Suppressor macrophage treated with lipopolysaccharide for 1 hour (primary cell): ENCODE data around the gene HDAC2.
"Not testable (repeated sequence)": the region's sequence is repeated elsewhere in the genome, so short reads cannot be mapped to it uniquely, and the experiment has no call there.

Experiments used
- DNase-seq, 3 donors: peaks; one replicate each; pipeline ENCODE4 v3.0.0-alpha.2; 2020 to 2022

The HDAC2 gene

DNA sequence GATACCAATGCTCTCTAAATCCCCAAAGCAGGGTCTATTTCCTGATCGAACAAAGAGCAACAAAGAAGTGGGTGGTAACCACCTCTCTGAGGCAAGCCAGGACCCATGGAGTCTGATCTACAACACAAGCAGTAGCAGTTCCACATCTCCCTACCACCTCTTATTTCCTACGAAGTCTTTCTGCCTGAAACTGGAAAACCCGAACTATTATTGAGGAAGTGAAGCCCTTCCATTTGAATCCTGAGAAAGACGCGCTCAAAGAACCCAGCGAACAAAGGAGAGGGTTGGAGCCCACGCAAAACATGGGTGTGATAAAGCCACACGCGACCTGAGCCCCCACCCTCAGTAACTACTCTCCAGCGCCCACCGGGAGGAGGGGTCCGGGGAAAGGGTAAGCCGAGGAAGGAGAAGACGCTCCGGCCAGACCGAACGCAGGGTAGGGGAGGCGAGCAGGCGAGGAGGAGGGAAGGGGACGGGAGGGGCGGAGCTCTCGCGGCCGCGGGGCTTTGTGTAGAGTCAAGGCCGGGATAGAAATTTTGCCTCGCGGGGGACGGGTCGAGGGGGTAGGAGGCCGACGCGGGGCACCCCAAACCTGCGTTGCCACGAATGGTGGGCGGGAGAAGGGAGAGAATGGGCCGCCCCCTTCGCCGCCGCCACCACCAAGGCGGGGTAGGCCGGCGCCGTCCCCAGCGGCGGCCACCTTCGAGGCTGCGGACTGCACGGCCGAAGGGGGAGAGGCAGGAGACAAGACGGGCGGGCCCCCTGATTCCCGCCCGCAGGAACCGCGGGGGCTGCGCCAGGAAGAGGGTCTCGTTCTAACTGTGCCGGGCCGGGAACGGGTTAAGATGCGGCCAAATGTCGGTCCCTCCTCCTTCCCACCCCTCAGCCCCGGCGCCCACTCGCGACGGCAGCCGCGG lies 802 bp downstream of the HDAC2 start:
- DNase-seq: peak; percentile 77 to 84 (median 82)

DNA sequence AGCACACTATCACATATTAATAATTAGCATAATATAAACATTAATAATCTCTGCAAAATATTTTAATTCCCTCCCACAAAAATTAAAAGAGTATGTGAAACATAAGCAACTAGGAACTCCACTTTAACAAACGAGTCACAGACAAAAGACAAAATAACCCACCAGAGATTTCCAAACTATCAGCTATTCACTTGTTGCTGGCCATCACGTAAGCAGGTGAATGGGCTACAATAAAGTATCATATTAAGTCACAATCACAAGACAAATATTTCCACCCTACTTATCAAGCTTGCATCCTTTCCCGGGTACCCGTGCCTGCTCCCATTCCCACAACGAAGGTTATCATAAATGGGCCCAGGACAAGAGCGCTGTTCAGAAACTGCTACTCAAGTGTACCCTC lies 2.5 kb downstream of the HDAC2 start:
- DNase-seq: no peak

DNA sequence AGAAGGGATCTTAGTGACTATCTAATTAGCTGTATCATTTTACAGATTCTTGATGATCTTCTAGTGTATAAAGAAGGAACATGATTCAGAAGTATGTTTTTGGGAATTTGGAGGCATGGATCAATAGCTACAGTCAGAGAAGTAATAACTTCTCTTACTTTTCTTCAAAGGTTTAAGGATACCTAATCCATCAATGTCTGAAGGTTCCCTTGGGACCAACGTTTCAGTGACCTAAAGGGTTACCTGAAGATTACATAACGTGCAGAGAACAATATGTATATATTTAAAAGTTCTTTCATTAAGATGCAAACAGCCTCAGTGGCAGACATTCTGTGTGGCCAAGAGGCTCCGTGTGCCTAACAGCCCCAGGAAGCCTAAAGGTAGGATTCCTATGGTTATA lies 3.2 kb downstream of the HDAC2 start:
- DNase-seq: no peak

DNA sequence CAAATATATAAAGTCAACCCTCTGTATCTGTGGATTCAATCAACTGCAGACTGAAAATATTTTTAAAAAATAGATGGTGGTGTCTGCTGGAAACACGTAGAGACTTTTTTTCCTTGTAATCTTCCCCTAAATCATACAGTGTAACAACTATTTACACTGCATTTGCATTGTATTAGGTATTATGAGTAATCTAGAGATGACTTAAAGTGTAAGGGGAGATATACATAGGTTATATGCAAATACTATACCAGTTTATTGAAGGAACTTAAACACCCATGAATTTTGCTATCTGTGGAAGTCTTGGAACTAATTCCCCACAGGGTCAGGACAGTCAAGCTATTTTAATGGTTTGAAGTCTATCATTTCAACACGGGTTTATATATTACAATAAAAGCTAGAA lies 10.2 kb downstream of the HDAC2 start:
- no peak for DNase-seq

DNA sequence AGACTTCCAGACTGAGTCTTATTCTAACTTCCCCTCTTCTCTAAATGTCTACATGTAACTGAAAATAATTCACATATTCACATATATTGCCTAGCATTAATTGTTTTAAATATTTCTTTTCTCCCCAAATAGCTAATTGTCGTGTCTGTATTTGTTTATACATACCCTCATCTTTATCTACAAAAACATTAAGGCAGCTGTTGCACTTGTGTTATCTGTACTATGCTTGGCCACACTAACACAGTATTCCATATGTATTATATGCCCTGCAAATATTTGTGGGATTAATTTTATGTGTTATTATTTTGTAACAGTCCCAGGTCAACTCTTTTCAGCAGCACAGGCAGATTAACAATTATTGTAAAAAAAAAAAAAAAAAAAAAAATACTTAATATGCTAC lies 11.7 kb downstream of the HDAC2 start:
- no peak for DNase-seq

DNA sequence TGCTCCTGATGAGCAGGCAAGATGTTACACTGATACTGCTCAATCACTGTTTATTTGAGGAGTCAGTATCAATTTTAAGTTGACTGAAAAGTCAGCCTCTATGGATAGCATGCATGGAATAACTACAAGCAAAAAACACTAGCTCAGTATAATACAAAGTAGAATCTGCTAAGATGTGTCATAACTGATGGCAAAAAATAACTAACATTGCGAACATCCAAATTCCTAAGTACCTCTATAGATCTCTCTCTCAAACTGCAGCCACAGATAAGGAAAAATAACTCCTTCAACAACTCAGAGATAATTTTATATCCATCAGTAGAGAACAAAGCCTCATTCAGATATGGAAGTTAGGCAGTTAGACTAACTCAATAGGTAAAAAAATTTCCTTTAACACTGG lies 16.3 kb downstream of the HDAC2 start:
- no peak for DNase-seq

DNA sequence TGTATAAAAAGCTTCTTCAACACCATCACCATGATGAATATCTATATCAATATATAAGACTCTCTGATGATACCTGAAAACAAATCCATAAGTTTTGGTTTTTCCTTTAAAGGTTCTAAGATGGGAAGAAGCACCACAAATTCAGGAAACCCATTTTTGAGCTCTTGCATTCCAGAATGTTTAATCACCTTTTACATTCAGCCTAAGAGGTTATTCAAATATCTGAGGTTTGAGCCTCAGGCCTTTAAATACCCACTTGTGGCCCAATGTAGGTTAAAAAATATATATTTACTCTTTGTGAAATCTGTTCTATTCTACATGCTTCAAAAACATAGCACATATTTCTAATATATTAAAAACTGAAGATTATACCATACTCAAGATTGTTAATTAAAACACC lies 17.6 kb downstream of the HDAC2 start:
- no peak for DNase-seq

DNA sequence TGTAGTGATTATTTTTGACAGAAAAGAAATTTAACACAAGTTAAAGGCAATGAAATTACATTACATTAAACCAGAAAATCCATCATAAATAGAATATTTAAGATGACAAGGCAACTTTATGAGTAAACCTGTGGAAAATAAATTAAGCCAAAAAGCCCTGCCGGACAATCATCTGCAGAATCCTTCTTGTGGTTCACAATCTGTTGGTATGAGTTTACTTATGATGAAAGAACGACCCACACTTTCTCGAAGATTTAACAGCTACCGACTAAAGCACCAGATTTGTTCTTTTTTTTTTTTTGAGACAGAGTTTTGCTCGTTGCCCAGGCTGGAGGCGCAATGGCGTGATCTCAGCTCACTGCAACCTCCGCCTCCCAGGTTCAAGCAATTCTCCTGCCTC lies 21.4 kb downstream of the HDAC2 start:
- DNase-seq: no peak

DNA sequence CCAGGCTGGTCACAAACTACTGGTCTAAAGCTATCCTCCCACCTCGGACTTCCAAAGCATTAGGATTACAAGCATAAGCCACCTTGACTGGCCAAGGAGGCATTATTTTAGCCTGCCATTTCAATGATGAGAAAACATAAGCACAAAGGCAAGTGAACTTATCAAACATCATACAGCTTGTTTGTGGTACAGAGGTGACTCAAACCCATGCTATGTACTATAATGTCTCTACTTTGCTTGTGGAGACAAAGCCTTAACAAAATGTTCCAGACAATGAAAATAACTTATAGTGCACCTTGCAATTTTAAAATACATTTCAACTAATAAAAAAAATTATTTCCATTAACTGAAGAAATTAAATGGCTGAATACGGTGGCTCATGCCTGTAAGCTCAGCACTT lies 26.2 kb downstream of the HDAC2 start:
- no peak for DNase-seq

DNA sequence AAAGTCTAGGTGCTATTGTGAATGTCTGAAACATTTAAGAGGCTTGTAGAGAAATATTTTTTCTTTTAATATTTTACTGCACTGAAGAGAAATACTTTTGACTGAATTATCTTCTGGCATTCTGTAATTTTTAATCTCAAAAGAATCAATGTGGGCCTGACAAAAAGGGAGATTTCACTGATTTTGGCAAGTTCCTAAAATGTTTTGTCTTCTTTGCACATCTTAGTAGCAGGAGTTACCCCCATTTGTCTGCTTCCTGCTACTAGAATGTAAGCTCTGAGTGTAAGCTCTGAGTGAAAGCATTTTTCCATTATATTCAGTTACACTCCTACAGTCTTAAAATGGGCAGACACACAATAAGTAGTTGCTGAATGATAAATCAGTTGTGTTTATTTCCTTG lies 31.1 kb downstream of the HDAC2 start:
- no peak for DNase-seq

DNA sequence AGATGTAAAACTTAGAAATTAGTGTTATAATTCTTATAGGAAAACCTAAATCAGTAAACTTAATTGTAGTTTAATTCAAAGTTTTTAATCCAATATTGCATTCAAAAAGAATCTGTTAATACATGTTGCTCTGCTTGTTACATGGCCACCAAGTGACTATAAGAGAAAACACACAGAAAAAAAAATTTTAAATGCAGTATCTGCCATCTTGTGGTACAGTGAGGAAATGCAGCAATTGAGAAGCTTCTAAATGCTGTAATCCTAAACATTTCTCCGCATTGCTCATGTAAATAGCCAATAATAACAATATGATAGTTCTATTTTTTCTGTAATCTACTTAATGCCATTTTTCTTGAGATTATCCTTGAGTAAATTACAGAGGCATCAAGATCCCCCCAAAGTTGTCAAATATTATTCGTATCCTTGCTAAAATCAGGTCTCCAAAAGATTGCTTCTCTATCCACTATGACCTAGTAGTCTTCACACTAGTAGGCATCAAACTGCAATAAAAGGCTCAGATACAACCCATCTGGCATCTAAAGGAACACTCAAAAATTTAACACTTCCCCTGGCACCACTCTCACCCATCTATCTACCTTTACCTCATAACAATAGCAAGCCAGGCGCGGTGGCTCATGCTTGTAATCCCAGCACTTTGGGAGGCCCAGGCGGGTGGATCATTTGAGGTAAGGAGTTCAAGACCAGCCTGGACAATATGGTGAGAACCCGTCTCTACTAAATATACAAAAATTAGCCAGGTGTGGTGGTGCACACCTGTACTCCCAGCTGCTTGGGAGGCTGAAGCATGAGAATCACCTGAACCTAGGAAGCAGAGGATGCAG lies 34.6 kb downstream of the HDAC2 start:
- peak; percentile 54 to 81 (median 74) for DNase-seq

DNA sequence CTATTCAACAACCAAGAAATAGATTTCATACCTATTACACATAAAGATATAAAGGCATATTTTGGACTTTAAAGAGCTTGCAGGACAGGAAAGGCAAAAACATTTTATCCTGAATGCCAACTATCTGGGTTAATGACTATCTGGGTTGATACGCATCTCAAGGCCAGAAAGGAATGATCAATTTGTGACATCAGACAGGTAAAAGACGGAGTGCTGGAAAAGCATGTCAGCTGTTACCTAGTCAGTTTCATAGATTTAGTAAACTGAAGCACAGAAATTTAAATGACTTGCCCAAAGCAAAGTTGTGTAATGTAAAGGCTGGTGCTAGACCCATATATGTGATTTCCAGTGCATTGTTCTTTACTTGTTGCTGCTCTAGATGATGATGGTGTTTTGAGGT lies 36.8 kb downstream of the HDAC2 start:
- no peak for DNase-seq

DNA sequence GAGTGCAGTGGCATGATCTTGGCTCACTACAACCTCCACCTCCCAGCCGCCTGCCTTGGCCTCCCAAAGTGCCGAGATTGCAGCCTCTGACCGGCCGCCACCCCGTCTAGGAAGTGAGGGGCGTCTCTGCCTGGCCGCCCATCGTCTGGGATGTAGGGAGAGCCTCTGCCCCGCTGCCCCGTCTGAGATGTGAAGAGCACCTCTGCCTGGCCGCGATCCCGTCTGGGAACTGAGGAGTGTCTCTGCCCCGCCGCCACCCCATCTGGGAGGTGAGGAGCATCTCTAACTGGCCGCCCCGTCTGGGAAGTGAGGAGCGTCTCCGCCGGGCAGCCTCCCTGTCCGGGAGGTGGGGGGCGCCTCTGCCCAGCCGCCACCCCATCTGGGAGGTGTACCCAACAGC lies 39.0 kb downstream of the HDAC2 start:
- DNase-seq: not testable (repeated sequence)

DNA sequence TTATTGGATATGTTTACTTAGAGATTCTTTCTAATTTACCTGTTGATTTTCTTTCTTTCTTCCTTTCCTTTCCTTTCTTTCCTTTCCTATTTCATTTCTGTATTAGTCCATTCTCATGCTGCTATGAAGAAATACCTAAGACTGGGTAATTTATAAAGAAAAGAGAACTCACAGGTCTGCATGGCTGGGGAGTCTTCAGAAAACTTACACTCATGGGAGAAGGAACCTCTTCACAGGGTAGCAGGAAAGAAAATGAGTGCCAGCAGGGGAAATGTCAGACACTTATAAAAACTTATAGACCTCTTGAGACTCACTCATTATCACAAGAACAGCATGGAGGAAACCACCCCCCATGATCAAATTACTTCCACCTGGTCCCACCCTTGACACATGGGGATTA lies 40.8 kb downstream of the HDAC2 start:
- no peak for DNase-seq

DNA sequence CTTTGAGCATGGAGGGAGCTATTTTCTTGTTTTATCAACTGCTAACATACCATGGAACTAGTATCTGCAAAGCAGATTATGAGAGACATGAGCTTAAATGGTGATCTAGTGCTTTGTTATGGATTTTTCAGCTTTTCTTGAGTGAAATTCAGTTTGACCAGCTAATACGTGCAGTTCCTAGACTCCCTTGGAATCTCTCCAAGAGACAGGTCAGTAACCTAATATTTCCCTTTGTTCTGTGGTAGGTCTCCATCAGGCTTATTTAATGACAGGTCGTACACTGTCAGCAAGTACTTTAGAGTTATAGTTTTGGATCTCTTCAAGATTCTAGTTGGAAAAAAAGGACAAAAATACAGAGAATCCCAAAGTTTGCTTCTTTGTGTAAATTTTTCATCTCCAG lies 43.9 kb downstream of the HDAC2 start:
- DNase-seq: no peak

DNA sequence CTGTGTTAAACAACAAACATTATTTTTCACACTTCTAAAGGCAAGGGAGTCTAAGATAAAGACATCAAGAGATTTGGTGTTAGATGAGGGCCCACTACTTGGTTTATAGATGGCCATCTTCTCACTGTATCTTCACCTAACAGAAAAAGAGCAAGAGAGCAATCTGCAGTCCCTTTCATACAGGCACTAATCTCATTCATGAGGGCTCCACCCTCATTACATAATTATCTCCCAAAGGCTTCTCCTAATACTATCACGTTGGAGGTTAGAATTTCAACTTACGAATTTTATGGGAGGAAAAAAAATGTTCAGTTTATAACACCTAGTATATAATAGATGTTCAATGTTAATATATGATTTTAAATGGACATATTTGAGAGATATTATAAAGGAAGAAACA lies 45.6 kb downstream of the HDAC2 start:
- no peak for DNase-seq

DNA sequence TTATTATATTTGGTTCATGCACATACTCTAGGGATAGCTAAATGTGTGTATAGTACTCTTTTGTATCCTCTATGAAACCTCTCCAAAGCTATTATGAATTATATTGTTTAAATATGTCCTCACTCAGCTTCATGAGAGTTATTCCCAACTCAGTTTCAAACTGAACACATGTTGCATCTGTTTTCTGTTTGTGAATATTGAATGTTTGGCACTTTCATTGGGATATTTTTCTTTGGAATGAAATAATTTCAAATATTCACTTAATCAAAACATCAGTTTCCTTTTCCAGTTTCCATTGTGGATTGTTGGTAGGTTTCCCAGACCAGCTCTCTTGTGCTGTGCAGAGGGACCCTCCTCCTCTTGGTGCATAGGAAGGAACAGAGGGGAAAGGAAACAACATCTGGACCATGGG lies 46.6 kb downstream of the HDAC2 start:
- DNase-seq: no peak

DNA sequence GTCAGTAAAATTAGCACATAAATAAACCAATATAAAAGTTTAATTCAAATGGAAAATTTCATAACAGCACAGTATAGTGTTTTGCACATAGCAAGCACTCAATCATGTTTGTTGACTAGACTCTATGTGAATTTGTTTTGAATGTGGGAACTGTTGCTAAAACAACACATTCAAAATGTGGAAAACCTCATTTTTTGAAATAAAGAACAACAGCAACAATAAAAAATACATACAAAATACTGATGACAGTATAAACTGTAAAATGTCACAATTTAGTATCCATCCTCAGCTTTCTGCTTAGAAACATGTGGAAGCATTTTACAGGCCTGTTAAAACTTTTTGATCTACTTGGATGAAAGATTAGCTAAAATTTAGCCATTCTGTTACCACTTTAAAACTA lies 47.4 kb downstream of the HDAC2 start:
- DNase-seq: no peak

DNA sequence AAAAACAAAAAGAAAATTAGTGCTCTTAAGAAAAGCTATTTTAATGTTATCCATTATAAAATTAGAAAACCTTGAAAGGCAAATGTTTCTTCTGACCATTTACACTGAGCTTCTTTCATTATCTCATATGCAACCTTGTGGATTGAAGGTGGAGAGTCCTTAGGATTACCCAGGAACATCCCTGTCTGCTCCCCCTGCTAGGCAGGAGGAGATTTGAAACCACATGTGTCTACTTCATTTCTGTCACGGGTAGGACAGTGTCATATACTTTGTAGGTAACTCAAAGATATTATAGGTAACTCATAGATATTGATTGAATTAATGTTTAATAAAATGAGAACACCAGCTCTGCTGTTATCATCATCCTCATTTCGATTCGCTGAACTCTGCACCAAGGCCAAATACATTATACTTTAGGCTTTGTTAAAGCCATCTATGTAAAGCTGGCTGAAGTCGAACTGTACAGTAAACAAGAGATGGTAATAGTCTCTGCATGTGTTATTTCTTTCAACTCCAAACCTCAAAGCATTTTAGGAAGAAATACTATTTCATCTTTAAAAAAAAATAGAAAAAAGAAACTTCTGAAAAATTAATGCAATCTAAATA lies 49.5 kb downstream of the HDAC2 start:
- DNase-seq: no peak

DNA sequence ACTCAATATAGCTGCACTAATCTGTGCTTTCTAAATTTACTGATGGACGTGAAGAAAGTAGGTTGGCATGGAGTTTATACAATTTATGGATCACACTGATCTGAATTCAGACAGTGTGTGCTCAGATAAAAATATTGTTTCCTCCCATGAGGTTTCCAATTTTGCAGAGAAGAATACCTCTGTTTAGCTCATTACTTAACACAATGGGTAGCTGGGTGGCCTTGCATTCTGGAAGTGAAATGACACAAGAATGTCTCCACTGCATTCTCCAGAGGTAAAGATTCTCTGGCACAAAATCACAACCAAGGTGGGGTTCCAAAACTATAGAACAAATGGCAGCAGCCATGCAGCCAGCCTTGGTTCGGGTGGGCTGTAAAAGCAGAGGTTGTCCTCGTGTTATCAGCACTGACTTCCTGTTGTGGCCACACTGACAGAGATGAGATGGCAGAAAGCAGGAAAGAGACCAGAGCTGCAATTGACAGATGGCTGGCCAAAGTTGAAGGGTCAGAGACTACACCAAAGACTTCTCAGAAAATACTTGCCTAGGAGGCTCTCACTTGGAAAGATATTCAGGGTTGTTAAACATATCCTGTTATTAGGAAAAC lies 50.2 kb downstream of the HDAC2 start:
- DNase-seq: no peak

DNA sequence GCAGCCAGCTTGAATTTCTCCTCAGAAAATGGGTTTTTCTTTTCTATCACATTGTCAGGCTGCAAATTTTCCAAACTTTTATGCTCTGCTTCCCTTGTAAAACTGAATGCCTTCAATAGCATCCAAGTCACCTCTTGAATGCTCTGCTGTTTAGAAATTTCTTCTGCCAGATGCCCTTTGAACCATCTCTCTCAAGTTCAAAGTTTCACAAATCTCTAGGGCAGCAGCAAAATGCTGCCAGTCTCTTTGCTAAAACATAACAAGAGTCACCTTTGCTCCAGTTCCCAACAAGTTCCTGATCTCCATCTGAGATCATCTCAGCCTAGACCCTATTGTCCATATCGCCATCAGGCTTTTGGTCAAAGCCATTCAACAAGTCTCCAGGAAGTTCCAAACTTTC lies 60.7 kb downstream of the HDAC2 start:
- DNase-seq: not testable (repeated sequence)

DNA sequence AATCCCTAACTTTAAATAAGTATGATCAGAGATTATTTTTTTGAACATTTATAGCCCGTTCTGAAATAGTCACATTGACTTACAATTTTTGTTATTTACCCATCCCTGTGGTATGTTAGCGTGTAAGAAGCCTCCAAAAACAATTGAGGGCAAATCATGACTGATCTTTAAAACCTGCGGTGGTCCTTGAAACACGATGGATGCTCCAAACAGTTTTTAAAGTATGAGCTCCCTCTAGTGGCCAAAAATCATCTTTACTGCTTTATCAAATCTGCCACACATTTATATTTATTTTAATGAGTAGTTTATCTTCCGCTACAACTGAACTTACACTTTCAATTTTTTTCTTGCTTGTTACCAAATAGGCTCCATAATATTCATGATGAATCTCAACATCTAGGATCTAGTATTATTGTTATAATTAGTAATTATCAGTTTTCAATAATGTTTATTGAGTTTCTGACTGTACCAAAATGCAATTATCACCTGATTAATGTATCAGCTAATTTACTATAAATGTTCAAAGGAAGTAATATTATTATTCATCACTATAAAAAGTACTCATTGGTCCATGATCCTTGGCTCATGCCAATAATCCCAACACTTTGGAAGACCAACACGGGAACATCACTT lies 61.6 kb downstream of the HDAC2 start:
- peak; percentile 79 to 88 (median 82) for DNase-seq

DNA sequence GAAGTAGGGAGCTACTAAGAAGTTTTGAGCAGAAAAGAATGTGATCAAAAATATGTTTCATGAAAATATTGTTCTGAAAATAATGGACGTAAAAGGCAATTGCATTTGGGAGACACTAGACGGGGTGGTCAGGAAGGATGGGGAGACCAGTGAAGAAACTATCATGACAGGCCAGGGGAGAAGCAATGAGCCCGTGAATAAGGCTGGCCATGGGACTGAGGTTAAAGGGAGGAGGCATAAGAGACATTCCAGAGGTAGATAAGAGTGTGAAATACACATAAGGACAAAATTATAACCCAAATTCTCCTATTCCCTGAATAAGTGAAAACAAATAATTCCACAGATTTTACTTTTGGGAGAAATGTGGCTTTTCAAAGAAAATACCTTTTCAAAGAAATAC lies 62.1 kb downstream of the HDAC2 start:
- no peak for DNase-seq
